Tibial artery (tissue), 4 donors: Measurements from ENCODE around the gene ARL3.

ENCODE experiments used
- DNase-seq, 2 donors: peaks; one replicate each; pipeline ENCODE4 v3.0.0-alpha.2; 2019
- H3K27ac ChIP-seq, 2 donors: fragments of 200-600 bp; sonication (generic) in 1 of 2; 1 replicate in 1 of 2; 2 replicates in 1 of 2; pipeline ENCODE4 v1.5.1; 2018 to 2019; ENCODE audit warnings: mild to moderate bottlenecking in 1 of 2
- H3K27me3 ChIP-seq, 2 donors: fragments of 200-600 bp; sonication (generic) in 1 of 2; one replicate each; pipeline versions ENCODE4 v1.5.1 to v1.6.0; 2016 to 2019
- H3K36me3 ChIP-seq, 3 donors: fragments of 200-600 bp; sonication (generic) in 2 of 3; one replicate each; pipeline ENCODE4 v1.5.1; 2016 to 2019; ENCODE audit warnings: mild to moderate bottlenecking in 2 of 3
- H3K4me1 ChIP-seq, 4 donors: fragments of 200-600 bp; sonication (generic) in 2 of 4; 1 replicate in 3 of 4; 2 replicates in 1 of 4; pipeline ENCODE4 v1.5.1; 2016 to 2019
- H3K4me3 ChIP-seq, 2 donors: fragments of 200-600 bp; sonication (generic) in 1 of 2; 1 replicate in 1 of 2; 2 replicates in 1 of 2; pipeline ENCODE4 v1.5.1; 2018 to 2019; ENCODE audit warnings: mild to moderate bottlenecking in 2 of 2
- H3K9me3 ChIP-seq, 3 donors: fragments of 200-600 bp; sonication (generic) in 1 of 3; one replicate each; pipeline ENCODE4 v1.5.1; 2016 to 2019
- intact Hi-C: fragments of 100-400 bp; cut with DNase I; formaldehyde crosslinking; loops from one replicate; pipeline ENCODE4 v1.15.0; 2023; ENCODE audit warnings: low total_unique reads
- TF ChIP-seq, protein P1 (sequence below), 2 experiments: fragments of 200-600 bp in 1 of 2; fragments of 450-650 bp in 1 of 2; IDR thresholded peaks; one replicate each; pipeline ENCODE4 v1.5.1; 2017 to 2019; ENCODE audit warnings: antibody characterized with exemption in 2 of 2, mild to moderate bottlenecking in 1 of 2, moderate library complexity in 1 of 2

ARL3 gene

DNA sequence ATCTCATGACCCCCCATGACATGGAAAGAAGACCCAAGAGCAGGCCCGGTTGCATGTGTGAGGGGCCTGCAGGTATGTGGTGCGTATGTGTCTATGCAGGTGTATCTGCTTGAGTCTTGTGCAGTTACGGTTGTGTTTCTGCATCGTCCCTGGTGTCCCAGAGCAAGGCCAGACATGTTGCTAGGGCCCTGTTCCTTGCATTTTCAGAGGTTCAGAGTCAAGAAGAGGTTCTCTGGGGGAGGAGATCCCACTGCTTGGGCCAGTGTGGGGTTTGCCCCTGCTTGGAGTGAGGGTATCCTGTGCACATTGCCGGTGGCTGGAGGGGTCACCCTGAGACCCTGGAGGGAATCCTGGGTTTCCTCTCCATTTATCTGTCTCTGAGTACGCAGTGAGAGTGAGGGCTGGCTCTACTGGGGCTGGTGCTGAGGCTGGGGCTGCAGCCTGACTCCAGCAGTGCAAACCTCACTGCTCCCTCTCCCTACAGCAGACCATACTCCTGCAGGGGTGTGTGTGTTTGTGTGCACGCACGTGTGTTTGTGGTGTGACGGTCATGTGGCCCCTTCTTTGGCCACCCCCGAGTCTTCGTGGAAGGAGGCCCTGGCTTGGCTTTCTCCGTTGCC is 65.8 kb downstream of the ARL3 start:
- H3K9me3 ChIP-seq: no peaks in the 10 kb centered on the region
- no peaks in the 10 kb centered on the region for H3K27me3 ChIP-seq
- H3K36me3 ChIP-seq: peaks cover 0 to 26% (median 23%) of the 10 kb centered on the region in 3 donors
- no peak for DNase-seq
- intact Hi-C loops: loop anchor here (5.0 kb wide), 1 partner anchor 64 kb away; the partner anchor contains the start of genes ARL3 and SFXN2
- H3K4me1 ChIP-seq: peaks cover 0 to 70% (median 54%) of the 10 kb centered on the region in 4 donors
- peak overlapping the region; percentile 97 to 99 for H3K27ac ChIP-seq
- TF ChIP-seq, protein P1, sequence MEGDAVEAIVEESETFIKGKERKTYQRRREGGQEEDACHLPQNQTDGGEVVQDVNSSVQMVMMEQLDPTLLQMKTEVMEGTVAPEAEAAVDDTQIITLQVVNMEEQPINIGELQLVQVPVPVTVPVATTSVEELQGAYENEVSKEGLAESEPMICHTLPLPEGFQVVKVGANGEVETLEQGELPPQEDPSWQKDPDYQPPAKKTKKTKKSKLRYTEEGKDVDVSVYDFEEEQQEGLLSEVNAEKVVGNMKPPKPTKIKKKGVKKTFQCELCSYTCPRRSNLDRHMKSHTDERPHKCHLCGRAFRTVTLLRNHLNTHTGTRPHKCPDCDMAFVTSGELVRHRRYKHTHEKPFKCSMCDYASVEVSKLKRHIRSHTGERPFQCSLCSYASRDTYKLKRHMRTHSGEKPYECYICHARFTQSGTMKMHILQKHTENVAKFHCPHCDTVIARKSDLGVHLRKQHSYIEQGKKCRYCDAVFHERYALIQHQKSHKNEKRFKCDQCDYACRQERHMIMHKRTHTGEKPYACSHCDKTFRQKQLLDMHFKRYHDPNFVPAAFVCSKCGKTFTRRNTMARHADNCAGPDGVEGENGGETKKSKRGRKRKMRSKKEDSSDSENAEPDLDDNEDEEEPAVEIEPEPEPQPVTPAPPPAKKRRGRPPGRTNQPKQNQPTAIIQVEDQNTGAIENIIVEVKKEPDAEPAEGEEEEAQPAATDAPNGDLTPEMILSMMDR (IDR thresholded peaks at IDR 0.05): no peak
- peak overlapping the region; percentile 86 to 90 for H3K4me3 ChIP-seq

DNA sequence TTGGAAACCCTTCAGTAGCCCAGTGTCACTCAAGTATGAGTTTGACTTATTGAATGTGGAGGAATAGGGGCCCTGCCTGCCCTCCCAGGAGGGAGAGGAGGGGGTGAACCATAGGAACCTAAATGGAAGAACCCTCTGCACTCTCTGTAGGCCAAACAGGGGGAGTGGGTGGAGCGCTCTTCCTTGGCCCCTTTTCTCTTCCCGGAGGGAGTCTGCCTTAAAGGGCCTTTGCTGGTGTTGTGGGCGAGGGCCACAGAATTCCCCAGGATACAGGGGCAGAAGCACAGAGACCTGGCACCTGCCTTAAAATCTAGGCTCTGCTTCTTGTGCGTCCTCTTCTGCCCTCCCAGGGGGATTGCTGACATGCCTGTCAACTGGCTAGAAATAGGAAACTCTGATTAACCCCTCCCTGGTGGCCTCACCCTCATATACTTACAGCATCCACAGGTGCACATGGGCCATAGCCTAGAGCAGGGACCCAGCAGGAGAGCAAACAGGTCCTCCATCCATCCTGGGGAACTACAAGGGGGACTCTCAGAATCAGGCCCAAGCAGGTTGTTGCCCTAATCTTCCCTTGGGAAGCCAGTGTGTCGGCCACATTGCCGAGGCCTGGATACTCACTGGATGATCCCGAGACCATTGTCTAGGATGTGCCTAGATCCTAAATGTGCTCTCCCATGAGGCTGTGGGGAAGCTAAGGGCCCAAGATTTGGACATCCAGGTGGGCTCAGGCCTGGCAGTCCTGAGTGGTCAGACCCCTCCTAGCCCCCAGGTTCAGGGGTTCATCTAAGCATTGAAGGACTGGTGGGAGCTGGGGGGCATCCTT is 66.5 kb downstream of the ARL3 start:
- no peak for DNase-seq
- H3K36me3 ChIP-seq: peaks cover 0 to 19% (median 16%) of the 10 kb centered on the region in 3 donors
- no peaks in the 10 kb centered on the region for H3K27me3 ChIP-seq
- no peaks in the 10 kb centered on the region for H3K9me3 ChIP-seq
- peak overlapping the region; percentile 86 to 90 for H3K4me3 ChIP-seq
- peaks cover 0 to 63% (median 54%) of the 10 kb centered on the region in 4 donors for H3K4me1 ChIP-seq
- peak overlapping the region; percentile 97 to 99 for H3K27ac ChIP-seq
- TF ChIP-seq, protein P1 (IDR thresholded peaks at IDR 0.05): no peak
- intact Hi-C loops: loop anchor here (5.0 kb wide), 1 partner anchor 65 kb away; the partner anchor contains the start of genes ARL3 and SFXN2

DNA sequence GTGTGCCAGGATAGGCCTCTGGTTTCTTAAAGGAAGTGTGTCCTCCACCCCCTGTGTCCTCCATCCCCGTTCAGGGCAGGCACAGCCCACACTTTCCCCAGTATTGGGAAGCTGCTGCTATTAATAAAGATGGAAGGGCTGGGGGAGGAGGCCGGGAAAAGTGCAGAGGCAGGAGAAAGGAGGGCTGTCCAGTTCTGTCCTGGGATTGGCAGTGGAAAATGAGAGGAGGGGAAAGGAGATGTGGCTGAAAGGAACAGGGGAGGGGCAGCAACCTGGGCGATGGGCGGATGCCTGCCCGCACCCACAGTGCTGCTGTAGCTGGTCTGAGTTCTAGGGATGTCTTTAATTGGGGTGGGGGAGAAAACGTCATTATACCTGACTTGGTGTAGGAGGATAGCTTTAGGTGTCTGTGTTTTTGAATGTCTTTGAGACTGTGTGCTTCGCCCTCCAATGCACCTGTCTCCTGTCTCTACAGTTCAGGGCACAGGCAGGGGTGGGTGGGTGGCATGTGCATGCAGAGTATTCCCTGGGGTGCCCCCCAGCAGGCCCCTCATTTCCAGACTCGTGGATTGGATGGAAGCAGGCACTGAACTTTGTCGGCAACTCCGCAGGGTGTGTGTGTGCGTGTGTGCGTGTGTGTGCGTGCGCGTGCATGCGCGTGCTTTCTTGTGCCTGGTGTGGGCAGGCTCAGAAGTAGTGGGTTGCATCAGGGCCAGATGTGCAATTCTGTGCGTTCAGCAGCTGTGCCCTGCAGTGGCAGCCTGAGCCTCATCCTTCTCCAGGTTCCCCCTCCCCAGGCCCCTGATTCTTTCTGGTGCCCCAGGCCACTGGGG is 67.4 kb downstream of the ARL3 start:
- Histone ChIP-seq H3K36me3 (peaks cover 0 to 13% (median 11%) of the 10 kb centered on the region in 3 donors), H3K4me1 (peaks cover 0 to 55% (median 52%) of the 10 kb centered on the region in 4 donors)

DNA sequence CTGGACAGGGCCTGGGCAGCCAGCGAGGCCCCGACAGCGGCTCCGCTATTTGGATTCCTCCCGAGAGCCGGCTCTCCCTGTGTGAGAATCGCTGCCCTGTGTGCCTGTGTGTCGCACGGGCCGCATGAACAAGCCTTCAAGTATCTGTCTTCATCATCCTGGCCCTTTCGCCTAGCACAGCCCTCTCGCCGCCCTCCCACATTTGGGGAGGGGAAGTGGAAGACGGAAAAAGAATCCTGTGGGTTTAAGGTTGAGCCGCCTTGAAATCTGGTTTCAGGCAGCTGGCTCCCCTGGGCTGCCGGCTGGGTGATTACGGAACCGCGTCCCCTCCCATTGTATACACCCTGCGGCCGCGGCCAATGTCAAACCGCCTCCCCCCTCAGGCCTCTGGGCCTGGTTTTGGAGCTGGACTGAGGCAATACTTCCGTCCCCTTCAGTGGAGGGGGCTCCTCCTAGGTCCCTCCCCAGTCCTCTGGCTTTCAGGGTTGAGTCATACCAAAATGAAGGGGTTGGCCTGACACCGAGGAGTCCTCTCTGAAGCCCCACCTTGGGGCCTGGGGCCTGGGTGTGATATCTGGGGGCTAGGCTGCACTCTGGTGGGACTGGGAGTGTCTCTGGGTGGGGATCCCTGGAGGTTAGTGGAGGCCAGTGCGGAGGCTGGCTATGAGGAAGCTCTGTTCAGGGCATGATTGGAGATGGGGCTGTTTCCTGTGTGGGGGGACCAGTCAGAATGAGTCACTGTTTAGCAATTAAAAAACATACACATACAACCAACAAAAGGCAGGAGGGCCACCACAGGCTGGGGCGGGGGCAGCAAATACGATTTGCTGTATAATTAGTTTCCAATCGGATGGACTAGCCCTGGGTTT is 68.2 kb downstream of the ARL3 start:
- Histone ChIP-seq H3K27ac (peak overlapping the region; percentile 97 to 99), H3K4me1 (peaks cover 0 to 49% (median 46%) of the 10 kb centered on the region in 4 donors), H3K4me3 (peak overlapping the region; percentile 86 to 90), H3K36me3 (peaks cover 0 to 4% (median 3%) of the 10 kb centered on the region in 3 donors), H3K9me3 (no peaks in the 10 kb centered on the region), H3K27me3 (no peaks in the 10 kb centered on the region)
- DNase-seq: peak; percentile 98
- TF ChIP-seq, protein P1 (IDR thresholded peaks at IDR 0.05): peak in 1 of 2 experiments; percentile 24
- intact Hi-C loops: loop anchor here (5.0 kb wide), 1 partner anchor 66 kb away; the partner anchor contains the start of genes ARL3 and SFXN2

More for the DNA sequence above, 67.4 kb downstream of the ARL3 start:
- H3K27ac ChIP-seq: peak overlapping the region; percentile 97 to 99
- TF ChIP-seq, protein P1 (IDR thresholded peaks at IDR 0.05): no peak
- no peaks in the 10 kb centered on the region for H3K27me3 ChIP-seq
- intact Hi-C loops: loop anchor here (5.0 kb wide), 1 partner anchor 65 kb away; the partner anchor contains the start of genes ARL3 and SFXN2
- H3K4me3 ChIP-seq: peak overlapping the region; percentile 86 to 90
- DNase-seq: peak; percentile 58 to 85
- no peaks in the 10 kb centered on the region for H3K9me3 ChIP-seq
